GM23338 (cell line): ENCODE measurements around the gene CNNM3. TPM values are rescaled to one million over a fixed set of nuclear protein-coding genes. Genes with fewer than 3 reads are reported as not detected.
A peak's percentile ranks its signal among the peaks of the same experiment; 100 is the strongest.

Experiments used
- ATAC-seq: fragments of 200-7000 bp; cut with Tn5 transposase; 3 replicates; pipeline ENCODE4 v1.9.1; 2020
- DNase-seq: peaks from one replicate; pipeline ENCODE4 v3.0.0-alpha.2; 2015; ENCODE audit warnings: low spot score
- H2AFZ ChIP-seq: fragments of 200-600 bp; sonication (generic); 2 replicates; pipeline ENCODE4 v1.8.0; 2016; ENCODE audit warnings: antibody characterized with exemption, mild to moderate bottlenecking, moderate library complexity
- H3F3A ChIP-seq: fragments of 200-600 bp; sonication (generic); replicated peaks from 2 replicates; pipeline ENCODE4 v1.8.0; 2017; ENCODE audit warnings: antibody characterized with exemption, mixed run types, low read depth
- H3K27ac ChIP-seq: fragments of 200-600 bp; sonication (generic); 2 replicates; pipeline ENCODE4 v1.6.1; 2016; ENCODE audit warnings: low read depth
- H3K27me3 ChIP-seq: fragments of 200-600 bp; sonication (generic); 2 replicates; pipeline ENCODE4 v1.8.0; 2016; ENCODE audit warnings: mild to moderate bottlenecking, mixed run types, moderate library complexity; ENCODE audit not compliant: insufficient read depth
- H3K36me3 ChIP-seq: fragments of 200-600 bp; sonication (generic); 2 replicates; pipeline ENCODE4 v1.8.0; 2016; ENCODE audit warnings: mild to moderate bottlenecking; ENCODE audit not compliant: insufficient read depth
- H3K4me1 ChIP-seq: fragments of 200-600 bp; sonication (generic); 2 replicates; pipeline ENCODE4 v1.8.0; 2016; ENCODE audit warnings: mild to moderate bottlenecking, moderate library complexity; ENCODE audit not compliant: insufficient read depth
- H3K4me2 ChIP-seq: fragments of 200-600 bp; sonication (generic); 2 replicates; pipeline ENCODE4 v1.7.1; 2017; ENCODE audit warnings: mixed run types
- H3K4me3 ChIP-seq: fragments of 200-600 bp; sonication (generic); 2 replicates; pipeline ENCODE4 v1.6.1; 2016; ENCODE audit warnings: mixed run types
- H3K79me2 ChIP-seq: fragments of 200-600 bp; sonication (generic); replicated peaks from 2 replicates; pipeline ENCODE4 v1.8.0; 2017; ENCODE audit warnings: mild to moderate bottlenecking; ENCODE audit not compliant: insufficient read depth
- H3K9me2 ChIP-seq: fragments of 200-600 bp; sonication (generic); 2 replicates; pipeline ENCODE4 v1.8.0; 2017; ENCODE audit not compliant: insufficient read depth
- H4K20me1 ChIP-seq: fragments of 200-600 bp; sonication (generic); replicated peaks from 2 replicates; pipeline ENCODE4 v1.8.0; 2017; ENCODE audit warnings: mild to moderate bottlenecking; ENCODE audit not compliant: insufficient read depth
- H3K27ac Mint-ChIP-seq: 2 replicates; pipeline ENCODE4 v1.8.0; 2020; ENCODE audit warnings: inconsistent platforms, mild to moderate bottlenecking, moderate library complexity, mixed read lengths
- H3K27me3 Mint-ChIP-seq: 3 replicates; pipeline ENCODE4 v1.8.0; 2022; ENCODE audit warnings: low read depth, mild to moderate bottlenecking, moderate library complexity, mixed read lengths, inconsistent platforms; ENCODE audit not compliant: insufficient read depth, poor library complexity
- H3K36me3 Mint-ChIP-seq: 3 replicates; pipeline ENCODE4 v1.8.0; 2021; ENCODE audit warnings: low read depth, mild to moderate bottlenecking, inconsistent platforms, moderate library complexity, mixed read lengths
- H3K4me1 Mint-ChIP-seq: 3 replicates; pipeline ENCODE4 v1.8.0; 2020; ENCODE audit warnings: mild to moderate bottlenecking, inconsistent platforms, mixed read lengths
- H3K4me3 Mint-ChIP-seq: 3 replicates; pipeline ENCODE4 v1.8.0; 2021; ENCODE audit warnings: moderate library complexity, mild to moderate bottlenecking, inconsistent platforms, mixed read lengths
- H3K9me3 Mint-ChIP-seq: 3 replicates; pipeline ENCODE4 v1.8.0; 2020; ENCODE audit warnings: moderate library complexity, mild to moderate bottlenecking, inconsistent platforms, mixed read lengths
- CREB1 ChIP-seq: fragments of 250-450 bp; sonication (Bioruptor Pico); IDR thresholded peaks from 2 replicates; pipeline ENCODE4 v1.5.0; 2020; ENCODE audit warnings: low read depth, mild to moderate bottlenecking, moderate library complexity
- CTCF ChIP-seq, 2 experiments: fragments of 200-600 bp in 1 of 2; sonication (generic) in 1 of 2; conservative IDR thresholded peaks; 2 replicates each; pipeline versions ENCODE4 v1.5.1 to v1.6.1; 2016 to 2017; ENCODE audit warnings: antibody characterized with exemption in 2 of 2, low read depth in 2 of 2, mild to moderate bottlenecking in 2 of 2, moderate library complexity in 1 of 2
- ETS1 ChIP-seq: IDR thresholded peaks from 2 replicates; pipeline ENCODE4 v1.6.1; 2016; ENCODE audit warnings: antibody characterized with exemption
- EZH2 ChIP-seq: fragments of 200-600 bp; sonication (generic); IDR thresholded peaks from one replicate; pipeline ENCODE4 v1.8.0; 2017; ENCODE audit warnings: antibody characterized with exemption, mild to moderate bottlenecking, low read depth; ENCODE audit not compliant: unreplicated experiment
- EZH2phosphoT487 ChIP-seq: fragments of 200-600 bp; sonication (generic); IDR thresholded peaks from one replicate; pipeline ENCODE4 v1.8.1; 2018; ENCODE audit warnings: antibody characterized with exemption; ENCODE audit not compliant: unreplicated experiment
- JUNB ChIP-seq: IDR thresholded peaks from one replicate; pipeline ENCODE4 v1.6.1; 2016; ENCODE audit warnings: antibody characterized with exemption; ENCODE audit not compliant: unreplicated experiment
- POLR2AphosphoS5 ChIP-seq: IDR thresholded peaks from 2 replicates; pipeline ENCODE4 v1.6.1; 2016; ENCODE audit warnings: antibody characterized with exemption, low read depth
- STAT1 ChIP-seq: IDR thresholded peaks from one replicate; pipeline ENCODE4 v1.6.1; 2016; ENCODE audit warnings: antibody characterized with exemption; ENCODE audit not compliant: unreplicated experiment
- ZNF331 ChIP-seq: fragments of 250-450 bp; sonication (Bioruptor Pico); IDR thresholded peaks from 2 replicates; pipeline ENCODE4 v1.5.0; 2020; ENCODE audit warnings: low read depth, mild to moderate bottlenecking, moderate library complexity
- ZNF462 ChIP-seq: fragments of 250-450 bp; sonication (Bioruptor Pico); IDR thresholded peaks from 2 replicates; pipeline ENCODE4 v1.5.0; 2020; ENCODE audit warnings: mild to moderate bottlenecking, moderate library complexity
- polyA plus RNA-seq: library from polyadenylated mRNA; unstranded; fragments of >200 nt; fragmentation: Nextera tagmentation; extraction: Ambion mirVana; gene quantifications from 2 replicates; pipeline ENCODE4 v1.2.1, GENCODE V29; 2016
- total RNA-seq: library from RNA; depleted of rRNA; stranded (reverse); fragments of >200 nt; shearing (Covaris generic); gene quantifications from 2 replicates; pipeline ENCODE4 v1.2.3, GENCODE V29; 2014

The CNNM3 gene
- total and polyA plus RNA-seq, 2 experiments from 2014 or later: 5.3 to 25.7 TPM

- peak; percentile 53 for TF ChIP-seq POLR2AphosphoS5
- no peak for TF ChIP-seq STAT1
- peak; percentile 81 for TF ChIP-seq CREB1 (CRISPR knock-in tag)
- DNase-seq: peak; percentile 72
- H3F3A ChIP-seq: 0 out of 2 replicates have a peak, but pooled peaks cover 9% of the 10 kb centered on the region
- Mint-ChIP-seq H3K9me3 (no peaks in the 10 kb centered on the region), H3K27ac (no peak within 1 kb of the TSS; the same call in 1 of the 2 replicates), H3K4me3 (peak within 1 kb of the TSS; percentile 87), H3K27me3 (peaks cover 24% of the 10 kb centered on the region), H3K36me3 (peaks cover 28% of the 10 kb centered on the region), H3K4me1 (peaks cover 53% of the 10 kb centered on the region)
- H3K4me3 ChIP-seq: peak within 1 kb of the TSS; percentile 90
- peaks cover 32% of the 10 kb centered on the region for H3K79me2 ChIP-seq
- H3K27me3 ChIP-seq: no peaks in the 10 kb centered on the region
- no peaks in the 10 kb centered on the region; the same call in 1 of the 2 replicates for H4K20me1 ChIP-seq
- ATAC-seq: peak; percentile 18
- H3K36me3 ChIP-seq: peaks cover 3% of the 10 kb centered on the region; the same call in 1 of the 2 replicates
- peak within 1 kb of the TSS; percentile 47; the same call in 1 of the 2 replicates for H2AFZ ChIP-seq
- H3K9me2 ChIP-seq: no peaks in the 10 kb centered on the region
- H3K4me1 ChIP-seq: peaks cover 41% of the 10 kb centered on the region
- H3K27ac ChIP-seq: peak within 1 kb of the TSS; percentile 87
- H3K4me2 ChIP-seq: peak within 1 kb of the TSS; percentile 95
Observed at GRCh38 chr2:96869822-96870625, 54.0 kb downstream of the CNNM3 start, which contains the start of gene SEMA4C. SEMA4C (minus strand) TSS chr2:96870080; CDS start chr2:96867886, 2,194 bp downstream.

- Histone ChIP-seq H3F3A (0 out of 2 replicates have a peak, but pooled peaks cover 12% of the 10 kb centered on the region), H3K4me2 (peak overlapping the region; percentile 90), H3K4me1 (peaks cover 48% of the 10 kb centered on the region), H2AFZ (peak overlapping the region; percentile 47; the same call in 1 of the 2 replicates), H3K4me3 (peak overlapping the region; percentile 90), H3K79me2 (peaks cover 32% of the 10 kb centered on the region), H3K27ac (no peak overlapping the region), H3K9me2 (no peaks in the 10 kb centered on the region), H3K27me3 (no peaks in the 10 kb centered on the region), H4K20me1 (no peaks in the 10 kb centered on the region), H3K36me3 (no peaks in the 10 kb centered on the region)
- Mint-ChIP-seq H3K27ac (no peak overlapping the region; the same call in 1 of the 2 replicates), H3K4me1 (peaks cover 58% of the 10 kb centered on the region), H3K36me3 (peaks cover 21% of the 10 kb centered on the region), H3K9me3 (no peaks in the 10 kb centered on the region), H3K4me3 (peak overlapping the region; percentile 79), H3K27me3 (peaks cover 29% of the 10 kb centered on the region)
- ATAC-seq (no peak), DNase-seq (peak; percentile 34)
- no peak for TF ChIP-seq ZNF331 (CRISPR knock-in tag)
- TF ChIP-seq JUNB: no peak
- no peak for TF ChIP-seq EZH2
- no peak for TF ChIP-seq STAT1
- TF ChIP-seq ETS1: no peak
- no peak for TF ChIP-seq POLR2AphosphoS5
- no peak for TF ChIP-seq CREB1 (CRISPR knock-in tag)
- no peak for TF ChIP-seq CTCF (conservative IDR thresholded peaks at IDR 0.05; ENCODE audit: low read depth in 2 of 2)
- TF ChIP-seq ZNF462 (CRISPR knock-in tag): no peak
- no peak for TF ChIP-seq EZH2phosphoT487
Observed at GRCh38 chr2:96870626-96871255, 54.7 kb downstream of the CNNM3 start.
